ENCODE results near the gene INS.

DNA sequence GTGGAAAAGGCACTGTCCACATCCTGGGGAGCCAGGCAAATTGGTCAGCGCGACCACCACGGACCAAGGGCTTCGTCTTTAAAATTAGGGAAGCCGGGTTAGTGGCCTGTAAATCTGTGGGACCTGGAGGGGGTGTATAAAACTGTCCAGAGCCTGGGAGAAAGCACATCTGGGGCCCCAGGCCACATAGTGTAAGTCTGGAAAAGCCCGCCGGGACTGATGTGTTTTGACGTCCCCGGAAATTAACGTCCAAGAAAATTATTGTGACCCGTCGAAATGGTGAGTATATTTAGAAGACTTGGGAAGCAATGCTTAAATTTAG is 17.6 kb downstream of the INS start:
- TF ChIP-seq EP300 (IDR thresholded peaks at IDR 0.05) (no peak), POLR2AphosphoS5 (IDR thresholded peaks at IDR 0.05) (no peak), POLR2A (IDR thresholded peaks at IDR 0.05) (no peak)
- TF ChIP-seq, protein P1, sequence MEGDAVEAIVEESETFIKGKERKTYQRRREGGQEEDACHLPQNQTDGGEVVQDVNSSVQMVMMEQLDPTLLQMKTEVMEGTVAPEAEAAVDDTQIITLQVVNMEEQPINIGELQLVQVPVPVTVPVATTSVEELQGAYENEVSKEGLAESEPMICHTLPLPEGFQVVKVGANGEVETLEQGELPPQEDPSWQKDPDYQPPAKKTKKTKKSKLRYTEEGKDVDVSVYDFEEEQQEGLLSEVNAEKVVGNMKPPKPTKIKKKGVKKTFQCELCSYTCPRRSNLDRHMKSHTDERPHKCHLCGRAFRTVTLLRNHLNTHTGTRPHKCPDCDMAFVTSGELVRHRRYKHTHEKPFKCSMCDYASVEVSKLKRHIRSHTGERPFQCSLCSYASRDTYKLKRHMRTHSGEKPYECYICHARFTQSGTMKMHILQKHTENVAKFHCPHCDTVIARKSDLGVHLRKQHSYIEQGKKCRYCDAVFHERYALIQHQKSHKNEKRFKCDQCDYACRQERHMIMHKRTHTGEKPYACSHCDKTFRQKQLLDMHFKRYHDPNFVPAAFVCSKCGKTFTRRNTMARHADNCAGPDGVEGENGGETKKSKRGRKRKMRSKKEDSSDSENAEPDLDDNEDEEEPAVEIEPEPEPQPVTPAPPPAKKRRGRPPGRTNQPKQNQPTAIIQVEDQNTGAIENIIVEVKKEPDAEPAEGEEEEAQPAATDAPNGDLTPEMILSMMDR (IDR thresholded peaks at IDR 0.05): no peak
